OCI-LY7 (cell line): ENCODE results near the gene PPM1N.

Experiments
- EZH2phosphoT487 ChIP-seq: fragments of 200-600 bp; sonication (generic); IDR thresholded peaks from 2 replicates; pipeline ENCODE4 v1.6.1; 2018; ENCODE audit warnings: low read depth, borderline replicate concordance, mild to moderate bottlenecking, mixed run types, antibody characterized with exemption, low read length, moderate library complexity, mixed read lengths
- TF ChIP-seq, protein P1 (sequence below): fragments of 200-600 bp; sonication (generic); conservative IDR thresholded peaks from 2 replicates; pipeline ENCODE4 v1.5.1; 2014; ENCODE audit warnings: mild to moderate bottlenecking, antibody characterized with exemption, low read length, moderate library complexity, mixed read lengths

DNA sequence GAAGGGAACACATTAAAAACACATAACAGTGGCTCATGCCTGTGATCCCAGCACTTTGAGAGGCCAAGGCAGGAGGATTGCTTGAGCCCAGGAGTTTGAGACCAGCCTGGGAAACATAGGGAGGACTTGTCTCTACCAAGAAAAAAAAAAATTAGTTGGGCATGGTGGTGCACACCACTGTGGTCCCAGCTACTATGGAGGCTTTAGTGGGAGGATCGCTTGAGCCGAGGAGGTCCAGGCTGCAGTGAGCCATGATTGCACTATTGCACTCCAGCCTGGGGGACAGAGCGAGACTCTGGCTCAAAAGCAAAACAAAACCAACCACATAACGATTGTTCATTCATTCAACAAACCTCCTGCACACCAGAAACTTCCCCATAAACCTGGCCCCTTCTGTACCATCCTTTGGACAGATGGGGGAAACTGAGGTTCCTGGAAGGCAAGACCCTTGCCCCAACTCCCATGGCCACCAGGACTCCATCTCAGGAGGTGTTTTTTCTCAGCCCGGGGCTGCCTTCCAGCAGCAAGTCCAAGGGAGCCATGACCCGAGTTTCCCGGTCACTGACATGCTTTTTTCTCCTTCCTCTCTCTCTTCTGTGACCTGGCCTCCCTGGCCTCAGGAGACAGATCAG lies 26.2 kb upstream of the PPM1N start:
- TF ChIP-seq, protein P1, sequence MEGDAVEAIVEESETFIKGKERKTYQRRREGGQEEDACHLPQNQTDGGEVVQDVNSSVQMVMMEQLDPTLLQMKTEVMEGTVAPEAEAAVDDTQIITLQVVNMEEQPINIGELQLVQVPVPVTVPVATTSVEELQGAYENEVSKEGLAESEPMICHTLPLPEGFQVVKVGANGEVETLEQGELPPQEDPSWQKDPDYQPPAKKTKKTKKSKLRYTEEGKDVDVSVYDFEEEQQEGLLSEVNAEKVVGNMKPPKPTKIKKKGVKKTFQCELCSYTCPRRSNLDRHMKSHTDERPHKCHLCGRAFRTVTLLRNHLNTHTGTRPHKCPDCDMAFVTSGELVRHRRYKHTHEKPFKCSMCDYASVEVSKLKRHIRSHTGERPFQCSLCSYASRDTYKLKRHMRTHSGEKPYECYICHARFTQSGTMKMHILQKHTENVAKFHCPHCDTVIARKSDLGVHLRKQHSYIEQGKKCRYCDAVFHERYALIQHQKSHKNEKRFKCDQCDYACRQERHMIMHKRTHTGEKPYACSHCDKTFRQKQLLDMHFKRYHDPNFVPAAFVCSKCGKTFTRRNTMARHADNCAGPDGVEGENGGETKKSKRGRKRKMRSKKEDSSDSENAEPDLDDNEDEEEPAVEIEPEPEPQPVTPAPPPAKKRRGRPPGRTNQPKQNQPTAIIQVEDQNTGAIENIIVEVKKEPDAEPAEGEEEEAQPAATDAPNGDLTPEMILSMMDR: no peak
- TF ChIP-seq EZH2phosphoT487: no peak
